Coronary artery (tissue), 2 donors: ENCODE data around the gene RSAD1.

ENCODE experiments used
- DNase-seq: peaks from one replicate; pipeline ENCODE4 v3.0.0-alpha.2; 2017; ENCODE audit warnings: low spot score
- H3K27ac ChIP-seq, 2 donors: fragments of 200-600 bp; sonication (generic); one replicate each; pipeline ENCODE4 v1.5.1; 2016 to 2019
- H3K4me3 ChIP-seq: fragments of 200-600 bp; sonication (generic); 2 replicates; pipeline ENCODE4 v1.5.1; 2016; ENCODE audit warnings: mild to moderate bottlenecking, moderate library complexity
- CTCF ChIP-seq: fragments of 200-600 bp; sonication (generic); IDR thresholded peaks from one replicate; pipeline ENCODE4 v1.5.1; 2019; ENCODE audit warnings: antibody characterized with exemption

The RSAD1 gene

GRCh38 chr17:50502301-50502990, 23.8 kb downstream of the RSAD1 start:
- Histone ChIP-seq H3K4me3 (no peak overlapping the region), H3K27ac (no peak overlapping the region)
- no peak for TF ChIP-seq CTCF
- DNase-seq: no peak

- H3K4me3 ChIP-seq: no peak overlapping the region
- no peak for TF ChIP-seq CTCF
- H3K27ac ChIP-seq: no peak overlapping the region
- no peak for DNase-seq
Measured at GRCh38 chr17:50505591-50506130, 27.0 kb downstream of the RSAD1 start.

- no peak for DNase-seq
- no peak for TF ChIP-seq CTCF
- H3K4me3 ChIP-seq: no peak overlapping the region
- H3K27ac ChIP-seq: no peak overlapping the region
Measured at GRCh38 chr17:50506298-50506697, 27.6 kb downstream of the RSAD1 start.

GRCh38 chr17:50507871-50508572, 29.4 kb downstream of the RSAD1 start, which contains the start of gene MYCBPAP:
Gene MYCBPAP (plus strand): TSS chr17:50508439. CDS start chr17:50508675, 236 bp downstream.
- H3K4me3 ChIP-seq: peak within 1 kb of the TSS; percentile 92
- peak within 1 kb of the TSS; percentile 72 to 86 for H3K27ac ChIP-seq
- TF ChIP-seq CTCF: no peak
- peak; percentile 83 for DNase-seq

GRCh38 chr17:50508573-50509460, 30.2 kb downstream of the RSAD1 start:
- no peak for TF ChIP-seq CTCF
- Histone ChIP-seq H3K4me3 (peak overlapping the region; percentile 92), H3K27ac (peak overlapping the region; percentile 72 to 86)
- DNase-seq: peak; percentile 72

GRCh38 chr17:50511058-50511457, 32.4 kb downstream of the RSAD1 start:
- Histone ChIP-seq H3K4me3 (no peak overlapping the region), H3K27ac (no peak overlapping the region)
- no peak for DNase-seq
- no peak for TF ChIP-seq CTCF
